HG02571 (cell line): ENCODE data around the gene LRRC57.
"Not testable (repeated sequence)": the region's sequence is repeated elsewhere in the genome, so short reads cannot be mapped to it uniquely, and the experiment has no call there.

Source experiments
- ATAC-seq: cut with Tn5 transposase; IDR thresholded peaks from one replicate; pipeline ENCODE4 v1.9.1; 2021; ENCODE audit warnings: mild to moderate bottlenecking, moderate library complexity; ENCODE audit not compliant: unreplicated experiment

Gene LRRC57

DNA sequence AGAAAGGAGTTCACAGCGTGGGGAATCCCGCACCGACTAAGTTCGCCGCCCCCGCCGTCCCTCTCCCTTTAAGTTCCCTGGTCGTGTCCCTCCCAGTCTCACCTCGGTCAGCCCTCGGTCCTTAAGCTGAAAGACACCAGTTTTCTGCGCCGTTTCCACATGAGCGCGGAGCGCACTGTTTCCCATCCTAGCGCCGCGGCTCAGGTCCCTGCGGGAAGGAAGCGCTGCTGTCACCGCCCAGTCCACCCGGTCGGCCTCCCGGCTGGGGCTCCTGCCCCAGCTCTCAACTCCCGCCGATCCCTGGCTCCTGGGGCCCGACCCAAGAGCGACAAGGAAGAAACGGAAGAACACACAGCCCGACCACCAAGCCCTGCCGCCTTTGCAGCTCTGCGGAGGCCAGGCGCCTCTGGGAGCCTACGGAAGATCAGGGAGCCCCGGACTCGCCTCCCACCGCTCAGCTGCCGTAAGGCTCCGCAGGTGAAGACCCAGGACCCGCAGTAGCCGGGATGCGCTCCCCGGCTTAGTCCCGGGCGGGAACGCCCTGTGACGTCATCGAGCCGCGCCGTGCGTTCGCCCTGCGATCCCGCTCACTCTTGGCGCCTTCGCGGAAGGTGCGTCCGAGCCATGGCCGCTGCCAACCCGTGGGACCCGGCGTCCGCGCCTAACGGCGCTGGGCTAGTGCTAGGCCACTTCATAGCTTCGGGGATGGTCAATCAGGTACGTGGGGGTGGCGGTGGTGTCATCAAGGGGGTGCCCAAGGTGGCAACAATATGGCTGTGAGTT is at the start of gene LRRC57, which contains the start of gene HAUS2:
Gene LRRC57, minus strand, starts transcription at position 545 of the 783 bp plus-strand sequence. Its CDS starts 359 bp downstream, at position 186.
Gene HAUS2, plus strand, starts transcription at position 590 of the 783 bp plus-strand sequence. Its CDS starts 35 bp downstream, at position 625.
- ATAC-seq = peak; percentile 80

GRCh38 chr15:42595626-42596240 is 47.1 kb upstream of the LRRC57 start:
- ATAC-seq = no peak

DNA sequence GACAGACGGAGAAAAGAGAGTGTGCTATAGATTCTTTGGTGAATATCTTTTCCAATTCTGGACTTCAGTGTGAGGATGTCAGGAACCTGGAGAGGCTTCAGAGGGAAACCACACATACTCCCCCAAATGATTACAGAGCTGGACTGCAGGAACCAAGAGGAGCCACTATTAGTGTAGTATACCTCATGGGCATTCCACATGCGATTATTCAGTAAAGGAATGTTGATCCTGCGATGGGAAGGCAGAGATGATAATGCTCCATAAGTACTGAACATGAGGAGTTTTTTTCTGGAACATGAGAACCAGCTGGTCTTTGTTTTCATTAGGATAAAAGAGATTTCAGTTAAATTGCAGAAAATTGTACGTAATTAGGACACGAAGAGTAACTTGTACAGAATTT is 45.5 kb upstream of the LRRC57 start:
- no peak for ATAC-seq

DNA sequence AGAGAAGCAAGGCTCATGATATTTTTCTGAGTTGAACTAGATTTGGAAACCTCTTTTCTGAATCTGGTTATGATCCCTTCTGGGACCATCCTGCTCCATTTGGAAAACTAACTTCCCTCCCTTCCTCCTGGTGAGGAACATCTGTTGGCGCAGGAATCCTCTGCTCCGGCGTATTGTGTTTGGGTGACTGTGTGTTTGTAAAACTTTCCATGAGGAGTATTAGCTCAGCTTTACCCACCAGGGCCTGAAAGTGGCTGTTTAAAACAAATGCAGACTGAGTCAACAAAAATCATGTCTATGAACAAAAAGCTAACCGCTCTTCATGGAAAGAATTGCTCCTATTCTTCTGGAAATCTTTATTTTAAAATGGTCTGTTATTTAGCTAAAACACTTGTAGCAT is 44.5 kb upstream of the LRRC57 start:
- no peak for ATAC-seq

GRCh38 chr15:42592716-42593115 is 44.1 kb upstream of the LRRC57 start:
- no peak for ATAC-seq

- no peak for ATAC-seq
These were observed 42.8 kb upstream of the LRRC57 start for GRCh38 chr15:42591238-42591934.

DNA sequence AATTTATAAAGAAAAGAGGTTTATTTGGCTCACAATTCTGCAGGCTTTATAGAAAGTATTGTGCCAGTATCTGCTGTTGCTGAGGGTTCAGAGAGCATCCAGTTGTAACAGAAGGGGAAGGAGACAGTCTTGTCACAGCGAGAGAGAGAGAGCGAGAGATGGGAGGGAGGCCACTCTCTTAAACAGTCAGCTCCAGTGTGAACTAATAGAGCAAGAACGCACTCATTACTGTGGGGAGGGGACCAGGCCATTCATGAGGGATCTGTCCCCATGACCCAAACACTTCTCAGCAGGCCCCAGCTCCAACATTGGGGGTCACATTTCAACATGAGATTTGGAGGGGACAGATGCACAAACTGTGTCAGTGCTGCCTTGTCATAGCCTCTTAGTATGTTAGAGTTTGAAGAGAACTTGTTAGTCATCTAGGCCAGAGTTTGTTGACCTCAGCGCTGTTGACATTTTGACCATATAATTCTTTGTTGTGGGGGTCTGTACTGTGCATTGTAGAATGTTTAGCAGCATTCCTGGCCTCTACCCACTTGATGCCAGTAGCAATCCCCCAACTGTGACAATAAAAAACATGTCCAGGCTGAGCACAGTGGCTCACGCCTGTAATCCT is 42.1 kb upstream of the LRRC57 start:
- ATAC-seq = no peak

DNA sequence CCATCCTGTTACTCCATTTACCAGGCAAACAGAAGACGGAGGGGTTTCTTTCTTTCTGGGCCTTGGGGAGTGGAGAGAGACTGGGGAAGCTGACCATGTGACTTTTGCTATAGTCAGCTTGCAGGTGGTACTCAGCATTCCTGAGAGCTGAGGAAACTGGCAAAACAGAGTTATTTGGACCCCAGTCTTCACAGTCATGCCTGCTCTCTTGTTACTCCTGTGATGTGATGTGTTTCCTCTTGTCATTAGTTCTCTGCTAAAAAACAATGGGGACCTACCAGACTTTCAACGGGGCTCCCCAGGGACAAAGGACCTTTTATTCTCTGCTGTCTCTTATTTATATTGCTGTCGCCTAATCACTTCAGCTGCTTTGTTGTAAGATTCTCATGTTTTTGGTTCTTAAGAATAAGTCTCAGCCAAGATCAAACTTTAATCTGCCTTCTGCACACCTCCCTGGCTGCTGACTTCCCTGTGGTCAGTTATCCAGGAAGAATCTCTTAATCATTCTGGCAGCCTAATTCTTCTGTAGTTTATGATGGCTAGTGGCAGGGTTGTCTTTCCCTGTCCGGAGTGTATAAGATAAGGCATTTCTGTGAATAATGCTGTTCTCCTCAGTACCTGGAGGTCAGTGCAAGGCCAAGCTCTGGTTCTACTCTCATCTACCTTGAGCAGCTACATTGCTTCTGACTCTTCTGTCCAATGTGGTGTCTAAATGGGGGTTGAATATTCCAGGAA is 35.6 kb upstream of the LRRC57 start:
- ATAC-seq = no peak

DNA sequence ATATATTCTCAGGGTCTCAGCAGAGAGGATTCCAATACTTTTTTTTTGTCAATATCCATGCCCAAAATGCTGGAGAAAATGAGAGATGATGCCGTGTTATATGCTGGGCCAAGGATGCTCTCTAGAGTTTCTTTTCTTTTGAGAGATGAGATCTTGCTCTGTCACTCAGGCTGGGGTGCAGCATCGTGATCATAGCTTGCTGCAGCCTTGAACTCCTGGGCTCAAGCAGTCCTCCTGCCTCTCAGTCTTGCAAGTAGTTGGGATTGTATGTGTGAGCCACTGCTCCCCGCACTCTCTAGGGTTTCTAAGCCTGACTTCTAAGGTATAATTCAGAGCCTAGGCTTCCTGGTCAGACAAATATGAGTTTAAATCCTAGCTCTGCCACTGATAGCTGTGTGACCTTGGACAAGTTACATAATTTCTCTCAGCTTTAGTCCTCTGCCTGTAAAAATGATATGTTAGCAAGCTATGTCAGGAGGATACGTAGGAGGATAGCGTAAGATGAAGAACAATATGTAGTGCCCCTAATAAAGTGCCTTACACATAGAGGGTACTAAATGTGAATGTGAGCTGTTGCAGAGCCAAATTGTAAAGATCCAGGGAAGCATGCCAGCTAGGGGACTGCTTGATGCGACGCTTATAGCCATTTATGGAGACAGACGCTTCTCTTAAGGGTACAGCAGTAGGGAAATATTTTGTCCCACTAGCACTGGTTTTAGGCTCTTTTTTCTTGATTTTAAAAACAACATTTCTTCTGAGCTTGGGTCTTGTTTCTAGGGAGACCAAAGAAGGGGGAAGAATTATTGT is 34.2 kb upstream of the LRRC57 start:
- ATAC-seq = no peak

GRCh38 chr15:42581272-42581730 is 32.7 kb upstream of the LRRC57 start:
- peak; percentile 72 for ATAC-seq

- no peak for ATAC-seq
These were observed 30.5 kb upstream of the LRRC57 start for GRCh38 chr15:42578984-42579537.

DNA sequence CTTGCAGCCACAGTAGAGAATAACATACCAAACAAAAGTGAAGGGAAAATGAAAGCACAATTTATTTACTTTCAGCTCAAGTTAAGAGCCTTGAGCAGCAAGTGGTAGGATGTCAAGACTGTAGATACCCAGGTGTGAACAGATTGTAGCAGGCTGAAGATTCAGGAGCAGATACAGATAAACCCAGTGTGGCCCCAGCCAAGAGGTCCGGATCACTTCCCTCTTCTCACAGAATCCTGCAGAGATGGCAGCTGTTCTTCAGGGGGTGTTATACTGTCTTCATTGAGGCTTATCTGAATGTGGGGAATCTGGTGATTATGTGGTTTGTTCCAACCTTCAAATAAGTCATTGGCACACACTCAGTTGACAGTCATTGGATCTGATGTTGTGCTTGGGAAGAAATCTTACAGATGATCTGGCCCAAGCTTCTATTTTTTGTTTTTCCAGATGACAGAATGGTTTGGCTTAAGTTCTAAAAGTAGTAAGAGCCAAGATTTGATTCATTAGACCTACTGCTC is 29.0 kb upstream of the LRRC57 start:
- ATAC-seq = no peak

DNA sequence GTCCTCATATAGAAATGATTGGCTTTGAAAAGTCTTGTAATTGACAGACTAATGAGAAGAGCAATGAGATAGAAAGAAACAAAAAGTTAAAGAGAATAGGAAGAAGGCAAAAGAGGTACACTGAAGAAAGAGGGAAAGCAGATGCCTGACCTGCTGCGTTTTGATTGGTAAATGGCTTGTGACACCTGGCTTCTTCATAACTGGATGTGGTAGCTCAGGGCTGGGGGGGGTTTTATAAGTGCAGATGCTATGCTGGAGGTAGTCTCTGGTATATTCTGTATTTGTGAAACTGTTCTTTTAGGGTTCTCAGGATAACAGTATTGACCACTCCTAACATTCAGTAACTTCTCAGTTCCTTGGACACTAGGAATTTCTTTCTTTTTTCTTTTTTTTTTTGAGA is 28.2 kb upstream of the LRRC57 start:
- no peak for ATAC-seq

DNA sequence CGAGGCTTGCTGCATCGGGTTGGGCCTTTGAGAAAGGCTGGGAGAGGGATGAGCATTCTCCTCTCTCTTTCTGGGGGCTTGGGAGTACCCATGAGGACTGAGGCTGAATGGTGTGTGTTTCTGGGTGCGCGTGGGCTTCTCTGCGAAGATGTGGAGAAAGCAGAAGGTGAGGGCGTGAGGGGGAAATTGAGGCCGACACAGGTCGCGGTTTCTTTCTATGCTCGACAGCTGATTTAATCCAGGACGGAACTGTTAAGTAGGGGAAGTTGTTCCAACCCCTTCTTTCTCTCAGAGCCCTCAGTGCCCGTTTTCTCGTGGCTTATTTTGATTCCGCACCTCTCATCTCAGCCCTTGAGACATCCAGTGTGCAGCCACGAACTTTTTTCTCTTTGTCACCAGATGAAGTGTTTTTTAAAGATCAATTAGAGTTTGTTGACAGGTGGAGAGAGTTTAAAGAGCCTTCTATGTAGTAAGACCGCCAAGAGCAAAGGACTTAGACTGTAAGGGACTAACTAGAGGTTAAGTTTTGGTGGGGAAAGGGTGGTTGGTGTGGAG is 27.5 kb upstream of the LRRC57 start:
- ATAC-seq = no peak

- ATAC-seq = peak; percentile 90
These were observed 26.8 kb upstream of the LRRC57 start, which contains the start of gene STARD9 for GRCh38 chr15:42575188-42576039. Gene STARD9, plus strand, starts transcription at chr15:42575606. Its CDS starts 110 bp downstream, at chr15:42575716.

- no peak for ATAC-seq
These were observed 10.1 kb upstream of the LRRC57 start for GRCh38 chr15:42558739-42559138.

GRCh38 chr15:42556550-42557207 is 8.1 kb upstream of the LRRC57 start:
- ATAC-seq = not testable (repeated sequence)
